Fibroblast of lung (primary cell): ENCODE results near the gene AMN.

ENCODE experiments used
- EZH2 ChIP-seq: IDR thresholded peaks from 2 replicates; pipeline ENCODE4 v1.5.1; 2012; ENCODE audit warnings: low read length, control low read depth, mild to moderate bottlenecking; ENCODE audit errors: missing control alignments
- TF ChIP-seq, protein P1 (sequence below), 2 donors: IDR thresholded peaks in 1 of 2; conservative IDR thresholded peaks in 1 of 2; 1 replicate in 1 of 2; 2 replicates in 1 of 2; pipeline ENCODE4 v1.5.1; 2011 to 2012; ENCODE audit warnings: low read length in 2 of 2, control low read depth in 1 of 2, inconsistent platforms in 1 of 2, low read depth in 1 of 2, mild to moderate bottlenecking in 1 of 2

GRCh38 chr14:102892651-102893050 is 29.8 kb upstream of the AMN start:
- TF ChIP-seq, protein P1, sequence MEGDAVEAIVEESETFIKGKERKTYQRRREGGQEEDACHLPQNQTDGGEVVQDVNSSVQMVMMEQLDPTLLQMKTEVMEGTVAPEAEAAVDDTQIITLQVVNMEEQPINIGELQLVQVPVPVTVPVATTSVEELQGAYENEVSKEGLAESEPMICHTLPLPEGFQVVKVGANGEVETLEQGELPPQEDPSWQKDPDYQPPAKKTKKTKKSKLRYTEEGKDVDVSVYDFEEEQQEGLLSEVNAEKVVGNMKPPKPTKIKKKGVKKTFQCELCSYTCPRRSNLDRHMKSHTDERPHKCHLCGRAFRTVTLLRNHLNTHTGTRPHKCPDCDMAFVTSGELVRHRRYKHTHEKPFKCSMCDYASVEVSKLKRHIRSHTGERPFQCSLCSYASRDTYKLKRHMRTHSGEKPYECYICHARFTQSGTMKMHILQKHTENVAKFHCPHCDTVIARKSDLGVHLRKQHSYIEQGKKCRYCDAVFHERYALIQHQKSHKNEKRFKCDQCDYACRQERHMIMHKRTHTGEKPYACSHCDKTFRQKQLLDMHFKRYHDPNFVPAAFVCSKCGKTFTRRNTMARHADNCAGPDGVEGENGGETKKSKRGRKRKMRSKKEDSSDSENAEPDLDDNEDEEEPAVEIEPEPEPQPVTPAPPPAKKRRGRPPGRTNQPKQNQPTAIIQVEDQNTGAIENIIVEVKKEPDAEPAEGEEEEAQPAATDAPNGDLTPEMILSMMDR (conservative IDR thresholded peaks at IDR 0.05 in 1 of 2, IDR thresholded peaks at IDR 0.05 in 1 of 2; ENCODE audit: low read depth in 1 of 2, low read length in 2 of 2): no peak
- TF ChIP-seq EZH2: no peak
